PC-3 (cell line): Measurements from ENCODE around the gene CCDC136. TPM values are rescaled to one million over a fixed set of nuclear protein-coding genes. Genes with fewer than 3 reads are reported as not detected.

Experiments used
- ATAC-seq: fragments of 200-7000 bp; cut with Tn5 transposase; 2 replicates; pipeline ENCODE4 v1.9.1; 2020; ENCODE audit warnings: mild to moderate bottlenecking, moderate library complexity
- BruUV-seq: library from RNA; stranded (reverse); fragments of 400-500 nt; replicated peaks from 2 replicates; lab custom pipeline; 2021; lab: Mats Ljungman, UMichigan
- CTCF ChIA-PET: fragments of 300-600 bp; sonication (Branson Sonifier 250); formaldehyde crosslinking; loops from one replicate; lab custom pipeline; 2022; ENCODE audit warnings: antibody characterized with exemption; lab: Charles Lee
- POLR2A ChIA-PET: fragments of 300-600 bp; sonication (Branson Sonifier 250); formaldehyde crosslinking; loops from one replicate; lab custom pipeline; 2022; ENCODE audit warnings: antibody characterized with exemption; ENCODE audit not compliant: unreplicated experiment; lab: Charles Lee
- DNase-seq: peaks from one replicate; pipeline ENCODE4 v3.0.0-alpha.2; 2015
- H2AFZ ChIP-seq: fragments of 300-600 bp; sonication (generic); 2 replicates; pipeline ENCODE4 v1.6.0; 2016; ENCODE audit warnings: antibody characterized with exemption, low read length
- H3F3A ChIP-seq: fragments of 300-600 bp; sonication (generic); one replicate; pipeline ENCODE4 v1.6.0; 2017; ENCODE audit warnings: antibody characterized with exemption, low read length, control low read depth, mild to moderate bottlenecking; ENCODE audit not compliant: unreplicated experiment
- H3K27ac ChIP-seq: fragments of 300-600 bp; sonication (generic); 2 replicates; pipeline ENCODE4 v1.5.1; 2016; ENCODE audit warnings: mild to moderate bottlenecking, low read length
- H3K27me3 ChIP-seq: fragments of 300-600 bp; sonication (generic); 2 replicates; pipeline ENCODE4 v1.6.1; 2016; ENCODE audit warnings: low read length, mixed read lengths
- H3K36me3 ChIP-seq: fragments of 300-600 bp; sonication (generic); 2 replicates; pipeline ENCODE4 v1.6.1; 2016; ENCODE audit warnings: low read depth, mixed run types, low read length, mixed read lengths
- H3K4me1 ChIP-seq: fragments of 300-600 bp; sonication (generic); 2 replicates; pipeline ENCODE4 v1.5.1; 2016; ENCODE audit warnings: low read length; ENCODE audit not compliant: insufficient read depth
- H3K4me2 ChIP-seq: fragments of 300-600 bp; sonication (generic); 2 replicates; pipeline ENCODE4 v1.6.0; 2016; ENCODE audit warnings: low read length
- H3K4me3 ChIP-seq: fragments of 300-600 bp; sonication (generic); 2 replicates; pipeline ENCODE4 v1.5.1; 2016; ENCODE audit warnings: mild to moderate bottlenecking, low read length, mixed read lengths
- H3K79me2 ChIP-seq: fragments of 300-600 bp; sonication (generic); 2 replicates; pipeline ENCODE4 v1.6.1; 2017; ENCODE audit warnings: low read length, mixed read lengths
- H3K9ac ChIP-seq: fragments of 300-600 bp; sonication (generic); 2 replicates; pipeline ENCODE4 v1.6.0; 2016; ENCODE audit warnings: mild to moderate bottlenecking, low read length
- H3K9me2 ChIP-seq: fragments of 300-600 bp; sonication (generic); replicated peaks from 2 replicates; pipeline ENCODE4 v1.6.1; 2016; ENCODE audit warnings: mixed run types, low read length, mixed read lengths
- H3K9me3 ChIP-seq: fragments of 300-600 bp; sonication (generic); 2 replicates; pipeline ENCODE4 v1.6.1; 2016; ENCODE audit warnings: low read length, mixed read lengths
- H4K20me1 ChIP-seq: fragments of 300-600 bp; sonication (generic); 2 replicates; pipeline ENCODE4 v1.6.1; 2016; ENCODE audit warnings: low read length, mixed read lengths
- CTCF ChIP-seq: fragments of 300-600 bp; sonication (generic); conservative IDR thresholded peaks from 2 replicates; pipeline ENCODE4 v1.5.1; 2017; ENCODE audit warnings: antibody characterized with exemption, low read depth, mild to moderate bottlenecking, low read length
- EZH2 ChIP-seq: fragments of 300-600 bp; sonication (generic); IDR thresholded peaks from one replicate; pipeline ENCODE4 v1.6.1; 2017; ENCODE audit warnings: antibody characterized with exemption, mild to moderate bottlenecking, low read length; ENCODE audit not compliant: unreplicated experiment
- EZH2phosphoT487 ChIP-seq: fragments of 300-600 bp; sonication (generic); IDR thresholded peaks from 2 replicates; pipeline ENCODE4 v1.6.1; 2018; ENCODE audit warnings: mild to moderate bottlenecking, antibody characterized with exemption, low read length, borderline replicate concordance
- intact Hi-C: fragments of 100-400 bp; cut with micrococcal nuclease; formaldehyde crosslinking; loops from 2 replicates; pipeline ENCODE4 v1.9.0; 2023
- total RNA-seq: library from RNA; depleted of rRNA; stranded (reverse); fragments of >200 nt; gene quantifications from 2 replicates; pipeline ENCODE4 v1.2.3, GENCODE V29; 2014

Gene CCDC136
- total RNA-seq, 1 experiment from 2014 or later, result 10.5 TPM

GRCh38 chr7:128839751-128840177 is 48.0 kb downstream of the CCDC136 start:
- Histone ChIP-seq H3K9me3 (no peaks in the 10 kb centered on the region), H3K27ac (no peak overlapping the region), H3F3A (no peaks in the 10 kb centered on the region), H3K4me3 (no peak overlapping the region), H4K20me1 (no peaks in the 10 kb centered on the region; the same call in 1 of the 2 replicates), H2AFZ (no peak overlapping the region), H3K9me2 (no peaks in the 10 kb centered on the region), H3K36me3 (peaks cover 30% of the 10 kb centered on the region), H3K4me1 (no peaks in the 10 kb centered on the region), H3K4me2 (no peak overlapping the region), H3K79me2 (peaks cover 3% of the 10 kb centered on the region; the same call in 1 of the 2 replicates), H3K9ac (no peak overlapping the region), H3K27me3 (no peaks in the 10 kb centered on the region)
- ChIA-PET CTCF (no interaction called here), POLR2A (no interaction called here)
- no peak for DNase-seq
- no peak for ATAC-seq
- intact Hi-C loops, result no loop called here
- no peak for TF ChIP-seq CTCF
- no peak for TF ChIP-seq EZH2phosphoT487
- no peak for TF ChIP-seq EZH2
- BruUV-seq, result no TSS peak

- DNase-seq (no peak), ATAC-seq (no peak)
- no peaks in the 10 kb centered on the region for H3K4me1 ChIP-seq
- peaks cover 26% of the 10 kb centered on the region for H3K36me3 ChIP-seq
- POLR2A ChIA-PET, result no interaction called here
- H4K20me1 ChIP-seq, result no peaks in the 10 kb centered on the region
- H3K9me3 ChIP-seq, result no peaks in the 10 kb centered on the region
- H3K27me3 ChIP-seq, result no peaks in the 10 kb centered on the region
- no TSS peak for BruUV-seq
- H3K9ac ChIP-seq, result no peak overlapping the region
- no peak overlapping the region for H3K4me2 ChIP-seq
- intact Hi-C loops, result no loop called here
- no peaks in the 10 kb centered on the region for H3K9me2 ChIP-seq
- H2AFZ ChIP-seq, result no peak overlapping the region
- TF ChIP-seq EZH2phosphoT487, result no peak
- no peak for TF ChIP-seq EZH2
- TF ChIP-seq CTCF, result no peak
- H3K4me3 ChIP-seq, result no peak overlapping the region
- CTCF ChIA-PET, result interaction anchor here (1.0 kb wide), 1 partner anchor 46 kb away, joined by 3 read pairs; no protein-coding TSS in a partner anchor
- no peak overlapping the region for H3K27ac ChIP-seq
- no peaks in the 10 kb centered on the region for H3F3A ChIP-seq
- no peaks in the 10 kb centered on the region for H3K79me2 ChIP-seq
These were observed 48.8 kb downstream of the CCDC136 start for GRCh38 chr7:128840326-128841170.

GRCh38 chr7:128841171-128841690 is 49.5 kb downstream of the CCDC136 start:
- H3K4me2 ChIP-seq, result no peak overlapping the region
- no peaks in the 10 kb centered on the region for H3K4me1 ChIP-seq
- no peaks in the 10 kb centered on the region for H3F3A ChIP-seq
- POLR2A ChIA-PET, result no interaction called here
- no peak overlapping the region for H3K27ac ChIP-seq
- no peaks in the 10 kb centered on the region for H4K20me1 ChIP-seq
- peaks cover 23% of the 10 kb centered on the region for H3K36me3 ChIP-seq
- H3K79me2 ChIP-seq, result no peaks in the 10 kb centered on the region
- no peak for ATAC-seq
- no peak overlapping the region for H3K4me3 ChIP-seq
- CTCF ChIA-PET, result interaction anchor here (1.0 to 1.2 kb wide), 2 partner anchors 14 to 47 kb away, joined by 3 to 5 read pairs; no protein-coding TSS in a partner anchor
- DNase-seq, result no peak
- H3K9me2 ChIP-seq, result no peaks in the 10 kb centered on the region
- no TSS peak for BruUV-seq
- H3K9ac ChIP-seq, result no peak overlapping the region
- TF ChIP-seq EZH2phosphoT487, result no peak
- TF ChIP-seq EZH2, result no peak
- TF ChIP-seq CTCF, result no peak
- no peaks in the 10 kb centered on the region for H3K9me3 ChIP-seq
- H2AFZ ChIP-seq, result no peak overlapping the region
- H3K27me3 ChIP-seq, result no peaks in the 10 kb centered on the region
- intact Hi-C loops, result no loop called here
